A549 treated with dexamethasone at 1 μM for 4 hours (cell line): ENCODE measurements around the gene FAM149B1. TPM values are rescaled to one million over a fixed set of nuclear protein-coding genes. Genes with fewer than 3 reads are reported as not detected.

ENCODE experiments used
- total RNA-seq: library from RNA; stranded (reverse); fragments of 200-300 nt; extraction: Qiagen RNA extraction; gene quantifications from 5 replicates; pipeline ENCODE4 v1.2.3, GENCODE V29; 2022

Gene FAM149B1
- total RNA-seq: 7.0 to 8.6 TPM (median 7.3 TPM) in 5 replicates

DNA sequence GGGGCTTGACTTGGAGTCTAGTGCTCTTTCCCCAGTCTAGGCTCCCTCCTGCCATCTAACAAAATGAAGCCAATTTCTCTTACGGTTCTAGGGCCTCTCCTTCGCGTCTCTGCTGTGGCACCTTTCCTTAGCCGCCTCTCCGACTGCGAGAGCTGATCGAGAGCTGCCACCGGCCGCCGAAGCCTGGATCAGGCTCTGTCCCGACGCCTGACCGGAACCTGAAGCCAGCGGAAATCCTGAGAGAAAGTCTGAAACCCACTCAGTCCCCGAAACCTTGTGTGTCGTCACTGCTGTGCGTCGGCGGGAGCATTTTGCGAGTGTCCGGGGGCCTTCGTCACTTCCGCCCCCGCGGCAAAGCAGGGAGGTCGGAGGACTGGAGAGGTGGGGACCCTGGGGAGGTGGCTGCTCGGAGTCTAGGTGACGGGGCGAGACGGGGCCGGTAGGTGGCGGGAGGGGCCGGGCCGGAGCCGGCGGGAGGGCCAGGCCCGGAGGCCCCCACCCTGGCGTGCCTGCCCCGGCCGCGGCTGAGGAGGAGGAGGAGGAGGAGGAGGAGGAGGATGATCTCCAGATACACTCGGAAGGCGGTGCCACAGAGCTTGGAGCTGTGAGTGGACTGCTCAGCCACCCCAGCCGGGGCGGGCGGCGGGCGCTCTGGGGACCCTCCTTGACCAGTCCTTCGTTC lies at the start of gene FAM149B1, which contains the start of gene ECD:
Gene FAM149B1 (plus strand): TSS at position 337 of the 682 bp plus-strand sequence. CDS start 221 bp downstream, at position 558.
Gene ECD (minus strand): TSS at position 226 of the 682 bp plus-strand sequence. CDS start 4,071 bp downstream, outside the sequence.

DNA sequence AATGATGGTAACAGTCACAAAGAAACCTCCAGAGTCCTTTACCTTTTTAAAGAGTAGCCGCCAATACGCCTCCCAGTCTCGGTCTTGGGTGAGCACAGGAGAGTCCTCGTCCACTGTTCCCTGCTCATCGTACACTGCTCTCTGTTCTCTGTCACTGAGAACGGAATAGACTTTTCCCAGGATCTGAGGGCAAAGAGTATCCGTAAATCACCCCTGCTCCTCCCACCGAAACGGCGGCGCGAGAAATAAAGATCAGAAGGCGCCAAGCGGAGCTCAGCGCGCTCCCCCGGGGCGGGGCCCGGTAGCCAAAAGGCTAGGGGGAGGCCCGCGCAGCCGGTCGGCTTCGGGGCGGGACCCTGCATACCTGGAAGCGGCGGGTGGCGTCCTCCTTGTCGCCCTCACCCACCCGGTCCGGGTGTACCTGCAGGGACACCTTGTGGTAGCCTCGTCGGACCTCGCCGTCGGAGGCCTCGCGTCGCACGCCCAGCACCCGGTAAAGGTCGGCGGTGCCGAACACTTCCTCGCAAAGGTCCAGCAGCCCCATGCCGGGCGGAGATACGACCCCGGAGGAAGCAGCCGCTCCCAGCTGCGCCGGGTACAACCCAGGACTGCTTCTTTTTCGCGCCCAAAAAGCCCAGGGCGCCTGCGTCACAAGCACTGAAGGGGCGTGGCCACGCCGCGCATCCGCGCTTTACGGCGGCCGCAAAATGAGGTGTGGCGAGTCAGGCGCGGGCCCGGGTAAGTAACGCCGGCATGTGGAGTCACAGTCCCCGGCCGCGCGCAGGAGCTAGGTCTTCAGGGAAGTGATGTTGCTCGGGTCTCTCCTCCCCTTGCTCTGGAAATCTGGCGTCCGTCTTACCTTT lies 79.0 kb downstream of the FAM149B1 start, which contains the start of gene DNAJC9:
Gene DNAJC9 (minus strand): TSS at position 610 of the 863 bp plus-strand sequence. CDS start 66 bp downstream, at position 544.

DNA sequence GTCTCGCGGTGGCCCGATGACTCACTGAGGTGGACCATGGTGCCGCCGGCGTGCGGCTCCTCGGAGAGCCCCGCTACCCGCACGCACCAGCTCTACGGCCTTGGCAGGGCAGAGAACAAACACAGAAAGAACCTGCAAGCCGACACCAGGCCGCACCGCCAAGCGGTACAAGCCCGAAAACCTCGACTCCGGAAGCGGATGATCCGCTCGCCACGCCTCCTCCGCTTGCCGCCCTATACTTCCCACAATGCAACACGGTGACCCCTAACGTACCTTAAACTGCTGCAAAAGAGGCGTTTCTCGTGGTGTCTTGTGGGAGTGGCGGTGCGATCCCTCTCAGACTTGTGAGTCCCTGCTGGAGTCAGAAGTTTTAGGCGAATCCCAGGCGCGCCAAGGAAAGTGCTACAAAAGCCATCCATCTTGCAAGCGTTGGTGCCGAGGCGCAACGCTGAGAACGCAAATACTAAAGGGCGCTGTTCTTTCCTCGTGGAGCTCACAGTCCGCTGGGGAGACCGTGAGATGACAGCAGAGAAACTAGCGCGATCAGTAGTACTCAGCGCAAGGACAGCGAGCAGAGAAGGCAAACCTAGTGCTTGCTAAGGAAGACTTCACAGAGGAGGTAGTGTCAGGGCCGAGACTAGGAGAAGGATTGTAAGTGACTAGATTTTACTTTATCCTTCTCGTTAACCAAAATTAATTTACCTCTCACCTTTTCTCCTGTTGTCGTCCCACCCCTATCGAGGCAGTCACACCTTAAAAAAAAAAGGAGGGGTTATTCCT lies 84.7 kb downstream of the FAM149B1 start, which contains the start of gene MRPS16:
Gene MRPS16 (minus strand): TSS at position 200 of the 780 bp plus-strand sequence. CDS start 162 bp downstream, at position 38.

Other genes with a start within 250 kb of the FAM149B1 start
- gene PLA2G12B, start 213.3 kb upstream of the FAM149B1 start, total RNA-seq: not detected in 5 replicates
- 19.5 to 24.6 TPM (median 23.7 TPM) in 5 replicates for gene P4HA1, start 71.3 kb upstream of the FAM149B1 start, total RNA-seq
- gene NUDT13, start 57.7 kb upstream of the FAM149B1 start, total RNA-seq: 2.4 to 3.7 TPM (median 2.7 TPM) in 5 replicates
- 25.2 to 30.7 TPM (median 28.7 TPM) in 5 replicates for gene ECD, start 111 bp upstream of the FAM149B1 start, total RNA-seq
- 45.4 to 50.9 TPM (median 46.3 TPM) in 5 replicates for gene DNAJC9, start 79.1 kb downstream of the FAM149B1 start, total RNA-seq
- gene MRPS16, start 84.5 kb downstream of the FAM149B1 start, total RNA-seq: 131 to 163 TPM (median 160 TPM) in 5 replicates
- gene CFAP70, start 190.7 kb downstream of the FAM149B1 start, total RNA-seq: 0.08 to 0.20 TPM (median 0.14 TPM) in 5 replicates
- gene ANXA7, start 245.9 kb downstream of the FAM149B1 start, total RNA-seq: 108 to 114 TPM (median 109 TPM) in 5 replicates